GM12878 (cell line): ENCODE measurements around the gene INHBB.

Experiments
- EP300 ChIP-seq, 2 experiments: fragments of 150-350 bp in 1 of 2; IDR thresholded peaks; 2 replicates each; pipeline ENCODE4 v1.6.1; 2011 to 2012; ENCODE audit warnings: low read depth in 2 of 2, low read length in 2 of 2, borderline replicate concordance in 1 of 2, improper control_type of control experiment in 1 of 2, inconsistent platforms in 1 of 2; ENCODE audit not compliant: control insufficient read depth in 1 of 2
- JUND ChIP-seq: IDR thresholded peaks from 2 replicates; pipeline ENCODE4 v1.6.1; 2012; ENCODE audit warnings: low read depth, mild to moderate bottlenecking, low read length, improper control_type of control experiment, moderate library complexity
- NR2C2 ChIP-seq: IDR thresholded peaks from 2 replicates; pipeline ENCODE4 v1.6.1; 2011; ENCODE audit warnings: borderline replicate concordance, low read depth; ENCODE audit not compliant: control insufficient read depth, insufficient read length
- SIN3A ChIP-seq: IDR thresholded peaks from 2 replicates; pipeline ENCODE4 v1.6.1; 2012; ENCODE audit warnings: low read depth, low read length, improper control_type of control experiment
- SREBF2 ChIP-seq: IDR thresholded peaks from 2 replicates; pipeline ENCODE4 v1.6.1; 2012; ENCODE audit warnings: mild to moderate bottlenecking, low read length
- TBL1XR1 ChIP-seq: IDR thresholded peaks from 2 replicates; pipeline ENCODE4 v1.6.1; 2012; ENCODE audit warnings: low read depth, low read length, improper control_type of control experiment
- ZNF384 ChIP-seq: IDR thresholded peaks from 2 replicates; pipeline ENCODE4 v1.6.1; 2012; ENCODE audit warnings: low read depth, mild to moderate bottlenecking, low read length, improper control_type of control experiment, borderline replicate concordance
- TF ChIP-seq, protein P1 (sequence below), 3 experiments: IDR thresholded peaks in 2 of 3; conservative IDR thresholded peaks in 1 of 3; 2 replicates each; pipeline ENCODE4 v1.5.1; 2011; ENCODE audit warnings: low read depth in 3 of 3, low read length in 3 of 3, mild to moderate bottlenecking in 3 of 3, control low read depth in 2 of 3, moderate library complexity in 2 of 3, inconsistent platforms in 1 of 3, mixed read lengths in 1 of 3; ENCODE audit not compliant: control insufficient read depth in 2 of 3, insufficient read depth in 1 of 3; ENCODE audit errors: extremely low read depth in 1 of 3

DNA sequence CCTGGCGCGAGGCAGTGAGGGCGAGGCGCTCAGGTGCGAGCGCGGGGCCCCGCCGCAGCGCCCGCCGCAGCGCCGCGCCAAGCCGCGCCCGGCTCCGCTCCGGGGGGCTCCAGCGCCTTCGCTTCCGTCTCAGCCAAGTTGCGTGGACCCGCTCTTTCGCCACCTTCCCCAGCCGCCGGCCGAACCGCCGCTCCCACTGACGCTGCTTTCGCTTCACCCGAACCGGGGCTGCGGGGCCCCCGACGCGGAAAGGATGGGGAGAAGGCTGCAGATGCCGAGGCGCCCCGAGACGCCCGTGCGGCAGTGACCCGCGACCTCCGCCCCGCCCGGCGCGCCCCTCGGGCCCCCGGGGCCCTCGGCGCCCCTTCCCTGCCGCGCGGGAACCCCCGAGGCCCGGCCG lies 328 bp upstream of the INHBB start:
- TF ChIP-seq ZNF384 = no peak
- TF ChIP-seq, protein P1, sequence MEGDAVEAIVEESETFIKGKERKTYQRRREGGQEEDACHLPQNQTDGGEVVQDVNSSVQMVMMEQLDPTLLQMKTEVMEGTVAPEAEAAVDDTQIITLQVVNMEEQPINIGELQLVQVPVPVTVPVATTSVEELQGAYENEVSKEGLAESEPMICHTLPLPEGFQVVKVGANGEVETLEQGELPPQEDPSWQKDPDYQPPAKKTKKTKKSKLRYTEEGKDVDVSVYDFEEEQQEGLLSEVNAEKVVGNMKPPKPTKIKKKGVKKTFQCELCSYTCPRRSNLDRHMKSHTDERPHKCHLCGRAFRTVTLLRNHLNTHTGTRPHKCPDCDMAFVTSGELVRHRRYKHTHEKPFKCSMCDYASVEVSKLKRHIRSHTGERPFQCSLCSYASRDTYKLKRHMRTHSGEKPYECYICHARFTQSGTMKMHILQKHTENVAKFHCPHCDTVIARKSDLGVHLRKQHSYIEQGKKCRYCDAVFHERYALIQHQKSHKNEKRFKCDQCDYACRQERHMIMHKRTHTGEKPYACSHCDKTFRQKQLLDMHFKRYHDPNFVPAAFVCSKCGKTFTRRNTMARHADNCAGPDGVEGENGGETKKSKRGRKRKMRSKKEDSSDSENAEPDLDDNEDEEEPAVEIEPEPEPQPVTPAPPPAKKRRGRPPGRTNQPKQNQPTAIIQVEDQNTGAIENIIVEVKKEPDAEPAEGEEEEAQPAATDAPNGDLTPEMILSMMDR (IDR thresholded peaks at IDR 0.05 in 2 of 3, conservative IDR thresholded peaks at IDR 0.05 in 1 of 3; ENCODE audit: control insufficient read depth in 2 of 3, extremely low read depth in 1 of 3, insufficient read depth in 1 of 3, low read depth in 3 of 3, low read length in 3 of 3) = no peak
- TF ChIP-seq SREBF2 = no peak
- no peak for TF ChIP-seq SIN3A
- no peak for TF ChIP-seq TBL1XR1
- TF ChIP-seq EP300 (IDR thresholded peaks at IDR 0.05; ENCODE audit: borderline replicate concordance in 1 of 2, control insufficient read depth in 1 of 2, low read depth in 2 of 2, low read length in 2 of 2) = no peak
- no peak for TF ChIP-seq NR2C2
- TF ChIP-seq JUND = no peak
